Mammary epithelial cell (primary cell): ENCODE data around the gene ITPRIPL1.

Experiments used
- CTCF ChIP-seq, 2 donors: IDR thresholded peaks in 1 of 2; conservative IDR thresholded peaks in 1 of 2; 2 replicates each; pipeline ENCODE4 v1.5.1; 2011 to 2012; ENCODE audit warnings: inconsistent platforms in 2 of 2, low read length in 2 of 2, mild to moderate bottlenecking in 2 of 2, control low read depth in 1 of 2, low read depth in 1 of 2; ENCODE audit not compliant: insufficient read depth in 1 of 2; ENCODE audit errors: extremely low read depth in 1 of 2
- EZH2 ChIP-seq: IDR thresholded peaks from 2 replicates; pipeline ENCODE4 v1.6.1; 2012; ENCODE audit warnings: low read length, inconsistent platforms, borderline replicate concordance

- no peak for TF ChIP-seq CTCF (conservative IDR thresholded peaks at IDR 0.05 in 1 of 2, IDR thresholded peaks at IDR 0.05 in 1 of 2; ENCODE audit: extremely low read depth in 1 of 2, insufficient read depth in 1 of 2, low read depth in 1 of 2, low read length in 2 of 2)
- no peak for TF ChIP-seq EZH2
Measured at GRCh38 chr2:96326990-96327820, 2.1 kb downstream of the ITPRIPL1 start.
